Mucosa of stomach (tissue), 1 donor: ENCODE results near the gene HCN3.
"Not testable (repeated sequence)": the region's sequence is repeated elsewhere in the genome, so short reads cannot be mapped to it uniquely, and the experiment has no call there.

Source experiments
- H3K27me3 ChIP-seq: one replicate; pipeline ENCODE4 v1.7.0; 2013; ENCODE audit warnings: mild to moderate bottlenecking, low read length; ENCODE audit not compliant: control insufficient read depth, insufficient read depth
- H3K36me3 ChIP-seq: one replicate; pipeline ENCODE4 v1.7.0; 2013; ENCODE audit warnings: low read length; ENCODE audit not compliant: control insufficient read depth, insufficient read depth
- H3K4me1 ChIP-seq: one replicate; pipeline ENCODE4 v1.7.0; 2013; ENCODE audit warnings: mild to moderate bottlenecking, low read length; ENCODE audit not compliant: control insufficient read depth, insufficient read depth
- H3K4me3 ChIP-seq: one replicate; pipeline ENCODE4 v1.7.0; 2013; ENCODE audit warnings: low read length
- H3K9ac ChIP-seq: one replicate; pipeline ENCODE4 v1.7.0; 2013; ENCODE audit warnings: mild to moderate bottlenecking, low read length, moderate library complexity
- H3K9me3 ChIP-seq: one replicate; pipeline ENCODE4 v1.7.0; 2013; ENCODE audit warnings: mild to moderate bottlenecking, low read length, moderate library complexity; ENCODE audit not compliant: control insufficient read depth
- donor health status: Pancreatic carcinoma.

Gene HCN3

DNA sequence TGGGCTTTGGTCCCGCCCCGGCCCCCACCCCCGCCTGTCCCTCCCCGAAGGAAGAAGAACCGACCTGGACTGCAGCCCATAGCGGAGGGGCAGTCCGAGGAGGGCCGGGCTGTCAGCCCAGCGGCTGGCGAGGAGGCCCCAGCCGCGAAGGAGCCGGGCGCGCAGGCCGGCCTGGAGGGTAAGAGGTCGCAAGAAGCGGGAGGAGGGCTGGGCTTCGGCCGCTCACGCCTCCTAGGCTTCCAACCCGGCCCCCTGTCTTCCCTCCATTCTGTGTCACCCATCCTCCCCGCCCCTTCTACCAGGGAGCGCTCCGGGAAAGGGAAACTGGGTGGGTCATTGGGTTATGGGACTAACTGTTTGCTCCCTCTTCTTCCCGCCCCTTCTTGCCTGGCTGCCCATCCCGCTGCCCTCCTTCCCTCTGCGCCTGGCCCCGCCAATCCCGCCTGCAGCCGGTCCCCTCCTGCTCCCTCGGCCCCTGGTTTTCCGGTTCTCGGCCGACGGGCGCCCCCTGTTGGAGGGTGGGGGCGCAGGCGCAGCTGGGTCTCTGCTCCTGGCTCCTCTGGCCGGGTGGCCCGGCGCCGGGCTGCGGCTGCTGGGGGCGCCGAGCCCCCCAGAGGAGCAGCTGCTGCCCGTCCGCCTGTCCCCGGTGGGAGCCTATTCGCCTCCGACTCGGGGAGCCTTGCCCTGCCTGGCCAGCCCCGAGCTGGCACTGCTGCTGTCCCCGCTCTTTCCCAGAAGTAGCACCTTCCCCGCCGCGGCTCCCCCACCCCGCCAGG, 45.9 kb downstream of the HCN3 start:
- H3K4me3 ChIP-seq = peak overlapping the region; percentile 86
- no peaks in the 10 kb centered on the region for H3K27me3 ChIP-seq
- H3K9me3 ChIP-seq = no peaks in the 10 kb centered on the region
- H3K36me3 ChIP-seq = peaks cover 10% of the 10 kb centered on the region
- H3K4me1 ChIP-seq = peaks cover 29% of the 10 kb centered on the region
- peak overlapping the region; percentile 82 for H3K9ac ChIP-seq

DNA sequence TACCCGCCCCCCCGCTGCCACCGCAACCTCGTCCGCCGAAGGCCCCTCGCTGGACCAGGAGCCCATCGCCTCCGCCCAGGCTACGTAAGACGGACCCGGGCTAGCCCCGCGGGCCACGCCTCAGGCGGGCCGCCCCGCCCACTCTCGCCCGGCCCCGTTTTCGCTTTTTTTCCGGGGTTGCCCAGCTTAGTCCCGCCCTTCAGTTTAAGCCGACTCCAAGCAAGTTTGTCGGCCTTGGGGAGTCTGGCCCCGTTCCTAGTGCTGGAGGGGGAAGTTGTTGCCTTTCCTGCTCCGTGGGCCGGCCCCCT, 46.4 kb downstream of the HCN3 start:
- Histone ChIP-seq H3K9me3 (no peaks in the 10 kb centered on the region), H3K9ac (peak overlapping the region; percentile 82), H3K27me3 (no peaks in the 10 kb centered on the region), H3K36me3 (peaks cover 7% of the 10 kb centered on the region), H3K4me3 (peak overlapping the region; percentile 86), H3K4me1 (peaks cover 29% of the 10 kb centered on the region)

DNA sequence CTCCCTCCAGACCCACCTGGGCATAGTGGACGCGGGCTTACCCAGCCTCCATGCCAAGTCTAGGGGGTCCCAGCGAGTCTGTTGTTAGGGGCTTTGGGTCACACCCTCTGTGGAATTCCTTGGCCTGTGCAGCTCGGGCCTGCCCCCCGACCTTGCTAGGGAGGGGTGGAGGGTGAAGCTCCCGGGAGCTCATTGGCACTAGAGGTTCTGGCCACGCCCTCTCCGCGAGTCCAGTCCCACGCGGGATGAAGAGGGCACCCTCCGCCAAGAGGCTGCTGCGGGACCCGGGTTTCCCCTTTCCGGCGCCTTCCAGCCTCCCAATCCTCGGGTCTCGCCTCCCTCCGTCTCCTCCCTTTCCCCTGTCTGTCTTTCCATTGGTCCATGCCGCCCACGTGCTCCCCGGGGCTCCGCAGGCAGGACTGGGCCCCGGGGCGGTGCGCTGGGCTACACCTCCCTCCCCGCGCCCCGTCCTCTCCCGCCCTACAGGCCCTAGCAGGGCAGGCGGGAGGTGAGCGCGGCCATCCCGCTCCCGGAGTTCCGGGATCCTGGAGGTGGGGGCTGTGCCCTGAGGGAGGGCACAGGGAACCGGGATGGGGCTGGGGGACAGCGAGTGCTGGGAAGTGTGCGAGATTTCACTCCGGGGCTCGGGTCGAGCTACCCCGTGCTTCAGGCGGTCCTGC, 46.9 kb downstream of the HCN3 start:
- Histone ChIP-seq H3K4me1 (peaks cover 29% of the 10 kb centered on the region), H3K4me3 (peak overlapping the region; percentile 86), H3K27me3 (no peaks in the 10 kb centered on the region), H3K9ac (peak overlapping the region; percentile 82), H3K36me3 (peaks cover 7% of the 10 kb centered on the region), H3K9me3 (no peaks in the 10 kb centered on the region)

DNA sequence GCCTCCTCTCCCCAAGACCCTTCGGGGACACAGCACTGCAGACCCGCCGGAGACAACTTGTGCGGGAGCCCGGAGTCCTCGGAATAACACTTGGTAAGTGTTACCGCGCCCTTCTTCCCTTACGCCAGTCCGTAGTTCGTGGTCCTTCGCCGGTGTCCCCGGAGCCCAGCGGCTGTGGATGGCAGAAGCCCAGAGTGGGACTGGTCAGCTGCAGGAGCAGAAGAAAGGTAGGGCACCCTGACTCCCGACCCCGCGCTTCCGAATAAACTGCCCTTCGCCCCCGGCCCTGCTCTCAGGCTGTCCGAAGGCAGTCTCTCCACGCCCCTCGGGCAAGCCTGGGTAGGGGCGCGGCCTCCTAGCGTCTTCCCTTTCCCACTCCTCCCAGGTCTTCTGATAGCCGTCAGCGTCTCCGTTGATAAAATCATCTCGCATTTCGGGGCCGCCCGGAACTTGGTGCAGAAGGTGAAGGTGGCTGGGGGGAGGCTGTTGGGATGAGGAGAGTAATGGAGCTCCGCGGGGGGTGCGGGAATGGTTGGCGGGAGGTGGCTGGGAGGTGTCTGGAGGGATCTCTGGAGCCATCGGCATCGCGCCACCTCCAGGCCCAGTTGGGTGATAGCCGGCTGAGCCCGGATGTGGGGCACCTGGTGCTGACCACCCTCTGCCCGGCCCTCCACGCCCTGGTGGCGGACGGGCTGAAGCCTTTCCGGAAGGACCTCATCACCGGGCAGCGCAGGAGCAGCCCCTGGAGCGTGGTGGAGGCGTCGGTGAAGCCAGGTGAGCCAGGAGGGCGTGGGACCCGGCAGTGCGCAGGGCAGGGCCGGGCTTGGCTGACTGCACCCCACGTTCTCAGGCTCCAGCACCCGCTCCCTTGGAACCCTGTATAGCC, 47.7 kb downstream of the HCN3 start:
- Histone ChIP-seq H3K9ac (peak overlapping the region; percentile 82), H3K4me1 (peaks cover 29% of the 10 kb centered on the region), H3K27me3 (no peaks in the 10 kb centered on the region)

DNA sequence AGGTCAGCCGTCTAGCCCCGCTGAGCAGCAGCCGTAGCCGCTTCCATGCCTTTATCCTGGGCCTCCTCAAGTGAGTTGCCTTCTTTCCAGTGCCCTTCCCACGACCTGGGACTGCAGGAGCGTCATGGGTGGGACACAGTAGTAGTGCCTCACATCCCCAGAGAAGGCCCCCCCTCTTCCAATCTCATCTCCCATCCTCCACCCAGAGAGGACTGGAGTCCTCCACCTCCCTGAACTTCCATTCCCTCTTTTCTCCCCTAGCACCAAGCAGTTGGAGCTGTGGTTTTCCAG, 48.3 kb downstream of the HCN3 start:
- Histone ChIP-seq H3K4me3 (no peak overlapping the region), H3K9ac (peak overlapping the region; percentile 82), H3K36me3 (peaks cover 7% of the 10 kb centered on the region), H3K9me3 (no peaks in the 10 kb centered on the region), H3K27me3 (no peaks in the 10 kb centered on the region), H3K4me1 (peaks cover 25% of the 10 kb centered on the region)

More for the DNA sequence above, 47.7 kb downstream of the HCN3 start:
- no peaks in the 10 kb centered on the region for H3K9me3 ChIP-seq
- H3K4me3 ChIP-seq = peak overlapping the region; percentile 86
- peaks cover 7% of the 10 kb centered on the region for H3K36me3 ChIP-seq

DNA sequence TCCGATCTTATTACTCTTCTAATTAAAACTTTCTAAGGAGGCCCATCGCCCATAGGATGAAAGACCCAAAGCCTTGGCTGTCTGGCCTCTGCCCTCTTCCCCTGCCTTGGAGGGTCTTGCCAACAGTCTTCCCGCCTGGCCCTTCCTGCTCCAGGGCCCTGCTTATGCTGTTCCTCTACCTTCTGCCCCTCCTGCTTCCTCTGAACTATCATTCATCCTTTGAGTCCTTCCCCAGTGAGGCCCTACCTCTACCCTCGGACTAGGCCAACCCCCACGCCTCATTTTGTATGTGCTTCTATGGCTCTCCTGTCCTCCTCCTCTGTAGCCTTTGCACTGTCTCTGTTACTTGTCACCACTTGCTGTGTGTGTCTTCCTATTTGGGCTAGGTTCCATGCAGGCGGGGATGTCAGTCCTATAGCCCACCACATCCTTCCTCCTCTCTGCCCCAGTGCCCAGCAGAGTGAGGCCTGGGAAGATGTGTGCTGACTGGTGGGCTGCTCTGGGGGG, 48.8 kb downstream of the HCN3 start:
- peaks cover 11% of the 10 kb centered on the region for H3K36me3 ChIP-seq
- peaks cover 20% of the 10 kb centered on the region for H3K4me1 ChIP-seq
- H3K4me3 ChIP-seq = no peak overlapping the region
- no peak overlapping the region for H3K9ac ChIP-seq
- no peaks in the 10 kb centered on the region for H3K27me3 ChIP-seq
- H3K9me3 ChIP-seq = no peaks in the 10 kb centered on the region

DNA sequence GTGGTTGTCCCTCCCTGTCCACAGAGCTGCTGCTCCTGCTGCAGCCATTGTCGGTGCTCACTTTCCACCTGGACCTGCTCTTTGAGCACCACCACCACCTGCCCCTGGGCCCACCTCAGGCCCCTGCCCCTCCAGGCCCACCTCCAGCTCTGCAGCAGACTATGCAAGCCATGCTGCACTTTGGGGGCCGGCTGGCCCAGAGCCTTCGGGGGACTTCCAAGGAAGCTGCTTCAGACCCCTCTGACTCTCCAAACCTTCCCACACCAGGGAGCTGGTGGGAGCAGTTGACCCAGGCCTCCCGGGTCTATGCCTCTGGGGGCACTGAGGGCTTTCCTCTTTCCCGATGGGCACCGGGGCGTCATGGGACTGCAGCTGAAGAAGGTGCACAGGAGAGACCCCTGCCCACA, 49.4 kb downstream of the HCN3 start:
- peaks cover 13% of the 10 kb centered on the region for H3K36me3 ChIP-seq
- H3K27me3 ChIP-seq = no peaks in the 10 kb centered on the region
- H3K4me3 ChIP-seq = no peak overlapping the region
- no peak overlapping the region for H3K9ac ChIP-seq
- H3K4me1 ChIP-seq = peaks cover 14% of the 10 kb centered on the region
- no peaks in the 10 kb centered on the region for H3K9me3 ChIP-seq

DNA sequence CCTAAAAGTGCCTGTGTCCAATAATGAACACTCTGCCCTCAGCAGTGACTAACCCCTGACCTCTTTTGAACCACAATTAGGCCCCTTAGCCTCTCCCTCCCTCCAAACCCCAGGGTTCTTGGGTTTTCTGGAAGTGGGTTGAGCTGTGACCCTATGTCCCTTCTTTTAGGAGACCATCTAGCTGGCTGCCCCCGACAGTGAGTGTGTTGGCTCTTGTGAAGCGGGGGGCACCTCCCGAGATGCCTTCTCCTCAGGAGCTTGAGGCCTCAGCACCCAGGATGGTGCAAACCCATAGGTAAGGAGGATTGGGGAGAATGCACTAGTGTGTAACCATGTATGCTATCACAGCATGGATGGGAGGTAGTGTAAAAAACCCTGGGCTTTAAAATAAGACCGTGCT, 50.7 kb downstream of the HCN3 start:
- Histone ChIP-seq H3K27me3 (no peaks in the 10 kb centered on the region), H3K9ac (no peak overlapping the region), H3K4me1 (peaks cover 8% of the 10 kb centered on the region), H3K4me3 (no peak overlapping the region), H3K36me3 (peaks cover 13% of the 10 kb centered on the region), H3K9me3 (no peaks in the 10 kb centered on the region)

DNA sequence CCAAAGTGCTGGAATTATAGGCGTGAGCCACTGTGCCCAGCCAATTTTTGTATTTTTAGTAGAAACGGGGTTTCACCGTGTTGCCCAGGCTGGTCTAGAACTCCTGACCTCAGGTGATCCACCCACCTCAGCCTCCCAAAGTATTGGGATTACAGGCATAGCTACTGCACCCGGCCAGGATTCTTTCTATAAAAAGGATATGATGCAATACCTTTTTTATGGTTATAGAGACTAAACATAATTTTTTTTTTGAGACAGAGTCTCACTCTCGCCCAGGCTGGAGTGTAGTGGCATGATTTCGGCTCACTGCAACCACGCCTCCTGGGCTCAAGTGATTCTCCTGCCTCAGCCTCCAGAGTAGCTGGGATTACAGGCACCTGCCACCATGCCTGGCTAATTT, 51.6 kb downstream of the HCN3 start:
- H3K9ac ChIP-seq, H3K4me1 ChIP-seq, H3K9me3 ChIP-seq, H3K4me3 ChIP-seq, H3K27me3 ChIP-seq: not testable (repeated sequence)
- peaks cover 13% of the 10 kb centered on the region for H3K36me3 ChIP-seq

DNA sequence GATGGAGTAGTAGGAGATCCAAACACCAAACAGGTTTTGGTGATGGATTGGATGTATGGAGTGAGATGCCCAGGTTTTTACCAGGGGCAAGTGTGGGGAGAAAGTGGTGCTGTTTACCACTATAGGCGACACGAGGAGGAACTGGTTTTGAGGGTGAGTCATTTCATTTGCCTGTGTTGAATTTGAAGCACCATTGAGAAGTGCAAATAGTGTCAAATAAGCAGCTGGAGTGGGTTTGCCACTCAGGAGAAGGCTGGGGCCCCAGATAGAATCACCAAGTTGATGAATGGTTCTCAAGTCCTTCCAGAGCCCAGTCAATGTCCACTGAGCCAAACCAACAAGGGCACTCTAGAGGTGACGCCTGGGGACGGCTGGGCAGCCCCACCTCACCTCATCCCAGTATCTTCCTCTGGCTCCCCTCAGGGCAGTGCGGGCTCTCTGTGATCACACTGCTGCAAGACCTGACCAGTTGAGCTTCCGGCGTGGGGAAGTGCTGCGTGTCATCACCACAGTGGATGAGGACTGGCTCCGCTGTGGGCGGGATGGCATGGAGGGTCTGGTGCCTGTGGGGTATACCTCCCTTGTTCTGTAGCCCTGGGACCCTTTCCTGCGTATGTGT, 52.8 kb downstream of the HCN3 start:
- Histone ChIP-seq H3K36me3 (peaks cover 13% of the 10 kb centered on the region), H3K9me3 (no peaks in the 10 kb centered on the region), H3K9ac (no peak overlapping the region), H3K4me1 (peaks cover 8% of the 10 kb centered on the region), H3K27me3 (no peaks in the 10 kb centered on the region), H3K4me3 (no peak overlapping the region)

DNA sequence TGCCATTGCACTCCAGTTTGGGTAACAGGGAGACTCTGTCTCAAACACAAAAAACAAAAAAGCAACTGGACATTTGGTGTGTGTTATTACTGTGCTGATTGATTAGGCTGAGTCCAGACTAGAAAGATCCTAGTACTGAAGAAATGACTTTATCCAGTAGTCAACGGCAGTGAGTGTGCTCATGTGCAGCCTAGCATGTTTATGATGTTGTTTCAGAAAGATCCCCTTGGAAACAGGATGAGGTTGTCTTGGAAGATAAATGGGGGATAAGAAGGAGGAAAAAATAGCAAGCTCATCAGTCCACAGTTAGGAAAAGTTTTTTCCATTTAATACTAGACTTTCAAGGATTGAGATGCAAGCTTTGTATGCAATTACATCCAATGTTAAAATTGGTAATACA, 57.7 kb downstream of the HCN3 start:
- no peaks in the 10 kb centered on the region for H3K27me3 ChIP-seq
- no peaks in the 10 kb centered on the region for H3K9me3 ChIP-seq
- no peak overlapping the region for H3K4me3 ChIP-seq
- no peak overlapping the region for H3K9ac ChIP-seq
- no peaks in the 10 kb centered on the region for H3K4me1 ChIP-seq
- H3K36me3 ChIP-seq = peaks cover 15% of the 10 kb centered on the region
